ENCODE measurements around the gene UBE2Q2. TPM values are rescaled to one million over a fixed set of nuclear protein-coding genes. Genes with fewer than 3 reads are reported as not detected.
A peak's percentile ranks its signal among the peaks of the same experiment; 100 is the strongest.
"Not testable (repeated sequence)": the region's sequence is repeated elsewhere in the genome, so short reads cannot be mapped to it uniquely, and the experiment has no call there.

The UBE2Q2 gene
- total RNA-seq, 1 experiment from 2014 or later, result 27.0 TPM

- no peak for TF ChIP-seq ZNF138 (CRISPR knock-in tag; conservative IDR thresholded peaks at IDR 0.05)
- TF ChIP-seq, protein P1, sequence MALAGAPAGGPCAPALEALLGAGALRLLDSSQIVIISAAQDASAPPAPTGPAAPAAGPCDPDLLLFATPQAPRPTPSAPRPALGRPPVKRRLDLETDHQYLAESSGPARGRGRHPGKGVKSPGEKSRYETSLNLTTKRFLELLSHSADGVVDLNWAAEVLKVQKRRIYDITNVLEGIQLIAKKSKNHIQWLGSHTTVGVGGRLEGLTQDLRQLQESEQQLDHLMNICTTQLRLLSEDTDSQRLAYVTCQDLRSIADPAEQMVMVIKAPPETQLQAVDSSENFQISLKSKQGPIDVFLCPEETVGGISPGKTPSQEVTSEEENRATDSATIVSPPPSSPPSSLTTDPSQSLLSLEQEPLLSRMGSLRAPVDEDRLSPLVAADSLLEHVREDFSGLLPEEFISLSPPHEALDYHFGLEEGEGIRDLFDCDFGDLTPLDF (CRISPR knock-in tag; IDR thresholded peaks at IDR 0.05), result no peak
- TF ChIP-seq CREB1 (CRISPR knock-in tag; IDR thresholded peaks at IDR 0.05), result no peak
Observed at GRCh38 chr15:75850708-75851107, 7.5 kb downstream of the UBE2Q2 start (continued).

- ATAC-seq; CTCF ChIA-PET; DNase-seq (ENCODE audit: low spot score); H3K4me3 Mint-ChIP-seq; H3K27me3 Mint-ChIP-seq (ENCODE audit: low read depth); H3K9me3 Mint-ChIP-seq; POLR2A ChIA-PET: not testable (repeated sequence)
- Mint-ChIP-seq H3K27ac (peak overlapping the region; percentile 62; the same call in 1 of the 2 replicates), H3K4me1 (peaks cover 40% of the 10 kb centered on the region), H3K36me3 (peaks cover 12% of the 10 kb centered on the region)
Observed at GRCh38 chr15:75851566-75851965, 8.3 kb downstream of the UBE2Q2 start.

GRCh38 chr15:75857886-75858285 lies 14.6 kb downstream of the UBE2Q2 start:
- ChIA-PET POLR2A (no interaction called here), CTCF (no interaction called here)
- no peak for DNase-seq (ENCODE audit: low spot score)
- no peaks in the 10 kb centered on the region for H3K27me3 Mint-ChIP-seq (ENCODE audit: low read depth)
- H3K27ac Mint-ChIP-seq, result no peak overlapping the region
- TF ChIP-seq USF1 (CRISPR knock-in tag; IDR thresholded peaks at IDR 0.05) (no peak), NFYB (CRISPR knock-in tag; conservative IDR thresholded peaks at IDR 0.05; ENCODE audit: low read depth) (no peak), JAZF1 (CRISPR knock-in tag; IDR thresholded peaks at IDR 0.05) (no peak), ZNF671 (CRISPR knock-in tag; IDR thresholded peaks at IDR 0.05) (no peak), NFATC4 (CRISPR knock-in tag; IDR thresholded peaks at IDR 0.05) (no peak), CREB1 (CRISPR knock-in tag; IDR thresholded peaks at IDR 0.05) (no peak), ZNF121 (CRISPR knock-in tag; IDR thresholded peaks at IDR 0.05) (no peak), NR3C1 (CRISPR knock-in tag; conservative IDR thresholded peaks at IDR 0.05; ENCODE audit: low read depth) (no peak), GRHL2 (CRISPR knock-in tag; IDR thresholded peaks at IDR 0.05; ENCODE audit: insufficient replicate concordance, severe bottlenecking) (no peak), E2F5 (CRISPR knock-in tag; IDR thresholded peaks at IDR 0.05) (no peak), ERG (CRISPR knock-in tag; IDR thresholded peaks at IDR 0.05) (no peak)
- TF ChIP-seq, protein P2, sequence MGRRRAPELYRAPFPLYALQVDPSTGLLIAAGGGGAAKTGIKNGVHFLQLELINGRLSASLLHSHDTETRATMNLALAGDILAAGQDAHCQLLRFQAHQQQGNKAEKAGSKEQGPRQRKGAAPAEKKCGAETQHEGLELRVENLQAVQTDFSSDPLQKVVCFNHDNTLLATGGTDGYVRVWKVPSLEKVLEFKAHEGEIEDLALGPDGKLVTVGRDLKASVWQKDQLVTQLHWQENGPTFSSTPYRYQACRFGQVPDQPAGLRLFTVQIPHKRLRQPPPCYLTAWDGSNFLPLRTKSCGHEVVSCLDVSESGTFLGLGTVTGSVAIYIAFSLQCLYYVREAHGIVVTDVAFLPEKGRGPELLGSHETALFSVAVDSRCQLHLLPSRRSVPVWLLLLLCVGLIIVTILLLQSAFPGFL (CRISPR knock-in tag; IDR thresholded peaks at IDR 0.05; ENCODE audit: borderline replicate concordance), result no peak
- TF ChIP-seq, protein P3, sequence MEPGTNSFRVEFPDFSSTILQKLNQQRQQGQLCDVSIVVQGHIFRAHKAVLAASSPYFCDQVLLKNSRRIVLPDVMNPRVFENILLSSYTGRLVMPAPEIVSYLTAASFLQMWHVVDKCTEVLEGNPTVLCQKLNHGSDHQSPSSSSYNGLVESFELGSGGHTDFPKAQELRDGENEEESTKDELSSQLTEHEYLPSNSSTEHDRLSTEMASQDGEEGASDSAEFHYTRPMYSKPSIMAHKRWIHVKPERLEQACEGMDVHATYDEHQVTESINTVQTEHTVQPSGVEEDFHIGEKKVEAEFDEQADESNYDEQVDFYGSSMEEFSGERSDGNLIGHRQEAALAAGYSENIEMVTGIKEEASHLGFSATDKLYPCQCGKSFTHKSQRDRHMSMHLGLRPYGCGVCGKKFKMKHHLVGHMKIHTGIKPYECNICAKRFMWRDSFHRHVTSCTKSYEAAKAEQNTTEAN (CRISPR knock-in tag; IDR thresholded peaks at IDR 0.05), result no peak
- H3K9me3 Mint-ChIP-seq, result no peaks in the 10 kb centered on the region
- H3K4me3 Mint-ChIP-seq, result no peak overlapping the region
- ATAC-seq, result no peak
- H3K4me1 Mint-ChIP-seq, result peaks cover 15% of the 10 kb centered on the region
- H3K36me3 Mint-ChIP-seq, result peaks cover 26% of the 10 kb centered on the region

Data from WTC11 (cell line).